ENCODE data around the gene TBCD.
A peak's percentile ranks its signal among the peaks of the same experiment; 100 is the strongest.

Gene TBCD

GRCh38 chr17:82816358-82816757 lies 64.5 kb downstream of the TBCD start:
- no peak for DNase-seq (ENCODE audit: low read depth)
- no peak for TF ChIP-seq CTCF (IDR thresholded peaks at IDR 0.05; ENCODE audit: low read depth, low read length)
- no peak for TF ChIP-seq MAX (IDR thresholded peaks at IDR 0.05; ENCODE audit: low read depth, low read length)
- no peak for TF ChIP-seq MYC (IDR thresholded peaks at IDR 0.05; ENCODE audit: low read depth, low read length)
- TF ChIP-seq POLR2A (IDR thresholded peaks at IDR 0.05; ENCODE audit: extremely low read depth, insufficient read length), result no peak
- no peak overlapping the region for H3K4me3 ChIP-seq (ENCODE audit: low read depth, low read length)

GRCh38 chr17:82817947-82818346 lies 66.1 kb downstream of the TBCD start:
- no peak overlapping the region for H3K4me3 ChIP-seq (ENCODE audit: low read depth, low read length)
- no peak for TF ChIP-seq MAX (IDR thresholded peaks at IDR 0.05; ENCODE audit: low read depth, low read length)
- TF ChIP-seq POLR2A (IDR thresholded peaks at IDR 0.05; ENCODE audit: extremely low read depth, insufficient read length), result no peak
- DNase-seq (ENCODE audit: low read depth), result no peak

- TF ChIP-seq POLR2A (IDR thresholded peaks at IDR 0.05; ENCODE audit: extremely low read depth, insufficient read length) (no peak), MYC (IDR thresholded peaks at IDR 0.05; ENCODE audit: low read depth, low read length) (no peak), MAX (IDR thresholded peaks at IDR 0.05; ENCODE audit: low read depth, low read length) (no peak), CTCF (IDR thresholded peaks at IDR 0.05; ENCODE audit: low read depth, low read length) (no peak)
- no peak overlapping the region for H3K4me3 ChIP-seq (ENCODE audit: low read depth, low read length)
- DNase-seq (ENCODE audit: low read depth), result no peak
These were observed 68.7 kb downstream of the TBCD start for GRCh38 chr17:82820278-82821251.

GRCh38 chr17:82821554-82821953 lies 69.7 kb downstream of the TBCD start:
- no peak overlapping the region for H3K4me3 ChIP-seq (ENCODE audit: low read depth, low read length)
- DNase-seq (ENCODE audit: low read depth), result no peak
- TF ChIP-seq POLR2A (IDR thresholded peaks at IDR 0.05; ENCODE audit: extremely low read depth, insufficient read length), result no peak
- TF ChIP-seq MYC (IDR thresholded peaks at IDR 0.05; ENCODE audit: low read depth, low read length), result no peak
- no peak for TF ChIP-seq CTCF (IDR thresholded peaks at IDR 0.05; ENCODE audit: low read depth, low read length)
- no peak for TF ChIP-seq MAX (IDR thresholded peaks at IDR 0.05; ENCODE audit: low read depth, low read length)

GRCh38 chr17:82822281-82822680 lies 70.4 kb downstream of the TBCD start:
- TF ChIP-seq MAX (IDR thresholded peaks at IDR 0.05; ENCODE audit: low read depth, low read length) (no peak), POLR2A (IDR thresholded peaks at IDR 0.05; ENCODE audit: extremely low read depth, insufficient read length) (no peak), CTCF (IDR thresholded peaks at IDR 0.05; ENCODE audit: low read depth, low read length) (no peak), MYC (IDR thresholded peaks at IDR 0.05; ENCODE audit: low read depth, low read length) (no peak)
- no peak for DNase-seq (ENCODE audit: low read depth)
- no peak overlapping the region for H3K4me3 ChIP-seq (ENCODE audit: low read depth, low read length)

- H3K4me3 ChIP-seq (ENCODE audit: low read depth, low read length), result no peak overlapping the region
- peak; percentile 10 for TF ChIP-seq CTCF (IDR thresholded peaks at IDR 0.05; ENCODE audit: low read depth, low read length)
- no peak for TF ChIP-seq POLR2A (IDR thresholded peaks at IDR 0.05; ENCODE audit: extremely low read depth, insufficient read length)
- TF ChIP-seq MAX (IDR thresholded peaks at IDR 0.05; ENCODE audit: low read depth, low read length), result no peak
- no peak for TF ChIP-seq MYC (IDR thresholded peaks at IDR 0.05; ENCODE audit: low read depth, low read length)
- DNase-seq (ENCODE audit: low read depth), result no peak
These were observed 71.1 kb downstream of the TBCD start for GRCh38 chr17:82823004-82823403.

Data from NB4 (cell line).